NCI-H2107 (cell line): Measurements from ENCODE around the gene ZBTB7C.
A peak's percentile ranks its signal among the peaks of the same experiment; 100 is the strongest.
"Not testable (repeated sequence)": the region's sequence is repeated elsewhere in the genome, so short reads cannot be mapped to it uniquely, and the experiment has no call there.

Experiments used
- DNase-seq: peaks from one replicate; lab custom pipeline; 2025; lab: John Stamatoyannopoulos, UW

ZBTB7C gene

GRCh38 chr18:48296581-48296980 is 112.6 kb downstream of the ZBTB7C start:
- DNase-seq = no peak

GRCh38 chr18:48295586-48296311 is 113.4 kb downstream of the ZBTB7C start:
- peak; percentile 71 for DNase-seq

DNA sequence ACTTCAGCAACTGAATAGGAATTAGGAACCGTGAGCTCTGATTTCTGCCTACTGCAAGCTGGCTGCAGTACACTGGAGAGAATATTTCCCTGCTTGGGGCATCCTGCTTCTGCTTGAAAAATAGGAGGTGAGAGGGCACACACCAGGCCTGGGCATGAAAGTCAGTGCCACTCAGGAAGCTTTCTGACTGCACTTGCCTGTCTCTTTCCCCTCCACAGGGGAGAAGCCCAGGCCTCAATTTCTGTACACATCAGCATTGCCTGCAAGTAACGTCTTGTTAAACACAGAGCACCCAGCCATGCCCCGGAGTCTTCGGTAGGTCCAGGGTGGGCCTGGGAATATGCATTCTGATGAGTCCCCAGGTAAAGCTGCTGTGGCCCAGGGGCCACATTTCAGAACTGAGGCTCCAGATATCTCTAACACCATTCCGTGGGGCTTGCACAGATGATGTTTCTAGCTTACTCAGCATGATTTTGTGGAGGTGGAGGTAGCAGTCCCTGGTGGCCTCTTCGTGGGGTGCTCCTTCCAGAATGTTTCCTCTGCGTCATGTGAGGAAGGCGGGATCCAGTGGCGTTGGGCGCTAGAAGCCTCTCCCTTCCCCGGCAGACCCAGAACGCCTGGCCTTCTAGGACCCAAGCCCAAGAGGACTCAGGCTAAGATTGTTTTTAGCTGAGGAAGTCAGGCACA is 114.1 kb downstream of the ZBTB7C start:
- DNase-seq = peak; percentile 40

- peak; percentile 98 for DNase-seq
Observed at GRCh38 chr18:48293954-48294898, 115.0 kb downstream of the ZBTB7C start.

- no peak for DNase-seq
Observed at GRCh38 chr18:48292782-48293424, 116.3 kb downstream of the ZBTB7C start.

DNA sequence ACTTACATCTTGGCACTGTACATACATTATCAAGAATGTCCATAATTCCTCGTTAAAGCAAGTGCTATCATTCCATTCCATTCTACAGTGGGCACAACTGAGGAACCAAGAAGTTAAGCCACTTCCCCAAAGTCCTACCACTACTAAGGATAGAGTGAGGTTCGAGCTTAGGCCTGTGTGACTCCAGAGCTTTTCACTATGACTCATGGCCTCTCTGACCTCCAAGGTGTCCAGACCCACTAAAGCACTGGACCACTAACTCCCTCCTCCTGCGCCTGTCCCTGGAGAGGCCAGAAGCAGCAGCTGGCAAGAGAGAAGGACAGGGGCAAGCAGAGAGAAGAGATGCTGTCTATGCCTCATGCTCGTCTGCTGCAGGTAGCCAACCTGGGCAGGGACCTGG is 117.0 kb downstream of the ZBTB7C start:
- no peak for DNase-seq

DNA sequence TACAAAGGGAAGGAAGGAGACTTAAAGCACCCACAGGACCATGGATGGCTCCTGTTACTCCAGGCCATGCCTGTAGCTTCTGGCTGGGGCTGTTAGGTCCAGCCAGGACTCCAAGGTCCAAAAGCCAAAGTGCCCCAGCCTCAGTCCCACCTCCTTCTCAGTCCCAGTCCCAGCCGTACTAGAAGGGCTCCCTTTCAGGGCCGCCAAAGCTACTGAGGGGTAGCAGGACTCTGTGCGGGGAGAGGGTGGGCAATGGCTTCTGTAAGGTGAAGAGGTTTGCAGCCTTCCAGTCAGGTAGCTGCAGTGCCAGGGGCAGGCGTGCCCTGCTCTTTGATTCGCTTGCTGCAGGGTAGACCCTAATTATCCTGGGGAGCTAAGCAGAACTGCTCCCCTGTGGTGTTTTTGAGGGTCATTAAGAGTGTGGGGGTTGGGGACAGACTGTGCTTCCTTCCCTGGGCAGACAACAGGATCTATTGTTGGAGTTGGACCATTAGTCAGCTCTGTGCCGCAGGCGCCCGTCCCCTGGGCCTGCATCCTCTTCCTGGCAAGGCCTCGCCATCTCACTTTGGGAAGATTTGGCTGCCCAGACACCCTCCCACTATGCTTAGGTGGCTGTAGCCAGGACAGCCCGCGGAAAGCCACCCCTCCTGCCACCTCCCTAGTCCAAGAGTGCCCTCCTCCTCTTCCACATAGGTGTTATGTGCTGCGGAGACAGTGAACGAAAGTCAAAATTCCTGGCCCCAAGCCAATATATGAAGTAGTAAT is 118.8 kb downstream of the ZBTB7C start:
- peak; percentile 92 for DNase-seq

- DNase-seq = no peak
Observed at GRCh38 chr18:48284743-48285142, 124.4 kb downstream of the ZBTB7C start.

DNA sequence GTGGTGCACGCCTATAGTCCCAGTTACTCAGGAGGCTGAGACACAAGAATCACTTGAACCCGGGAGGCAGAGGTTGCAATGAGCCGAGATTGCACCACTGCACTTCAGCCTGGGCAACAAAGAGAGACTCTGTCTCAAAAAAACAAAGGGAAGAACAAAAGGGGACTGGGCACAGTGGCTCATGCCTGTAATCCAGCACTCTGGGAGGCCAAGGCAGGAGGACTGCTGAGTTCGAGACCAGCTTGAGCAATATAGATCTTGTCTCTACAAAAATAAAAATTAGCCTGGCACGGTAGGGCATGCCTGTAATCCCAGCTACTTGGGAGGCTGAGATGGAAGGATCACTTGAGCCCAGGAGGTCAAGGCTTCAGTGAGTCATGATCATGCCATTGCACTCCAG is 125.2 kb downstream of the ZBTB7C start:
- not testable (repeated sequence) for DNase-seq

GRCh38 chr18:48281460-48281859 is 127.7 kb downstream of the ZBTB7C start:
- DNase-seq = not testable (repeated sequence)

DNA sequence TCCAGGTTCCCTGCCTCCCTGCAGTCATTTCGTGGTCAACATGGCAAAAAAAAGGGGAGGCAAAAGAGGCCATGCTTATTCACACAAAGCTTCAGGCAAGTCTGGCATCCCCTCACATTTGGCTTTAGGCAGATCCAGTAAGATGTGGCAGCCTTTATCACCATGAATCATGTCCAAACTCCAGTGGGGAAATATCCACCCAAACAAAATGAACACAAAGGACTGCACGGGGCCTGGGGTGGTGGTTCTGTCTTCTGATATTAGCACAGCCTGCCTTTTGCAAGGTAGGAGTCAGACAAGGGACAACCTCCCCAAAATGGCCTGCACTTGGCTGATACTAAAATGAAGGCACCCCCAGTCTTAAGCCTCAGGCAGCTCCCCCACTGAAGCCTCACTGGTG is 129.9 kb downstream of the ZBTB7C start:
- no peak for DNase-seq

DNA sequence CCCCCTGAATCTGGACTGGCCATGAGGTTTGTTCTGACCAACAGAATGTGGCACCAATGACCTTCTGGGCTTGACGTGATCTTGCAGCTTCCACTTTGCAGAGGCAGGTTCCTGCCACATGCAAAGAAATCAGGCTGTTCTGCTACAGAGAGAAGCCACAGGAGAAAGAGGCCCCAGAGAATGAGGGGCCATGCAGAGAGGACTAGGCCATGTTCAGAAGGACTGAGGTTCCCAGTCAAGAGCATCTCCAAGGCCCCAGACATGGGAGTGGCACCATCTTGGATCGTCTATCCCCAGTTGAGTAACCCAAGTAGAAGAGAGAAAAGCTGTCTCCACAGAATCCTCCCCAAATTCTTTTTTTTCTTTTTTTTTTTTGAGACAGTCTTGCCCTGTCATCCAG is 131.1 kb downstream of the ZBTB7C start:
- DNase-seq = no peak

DNA sequence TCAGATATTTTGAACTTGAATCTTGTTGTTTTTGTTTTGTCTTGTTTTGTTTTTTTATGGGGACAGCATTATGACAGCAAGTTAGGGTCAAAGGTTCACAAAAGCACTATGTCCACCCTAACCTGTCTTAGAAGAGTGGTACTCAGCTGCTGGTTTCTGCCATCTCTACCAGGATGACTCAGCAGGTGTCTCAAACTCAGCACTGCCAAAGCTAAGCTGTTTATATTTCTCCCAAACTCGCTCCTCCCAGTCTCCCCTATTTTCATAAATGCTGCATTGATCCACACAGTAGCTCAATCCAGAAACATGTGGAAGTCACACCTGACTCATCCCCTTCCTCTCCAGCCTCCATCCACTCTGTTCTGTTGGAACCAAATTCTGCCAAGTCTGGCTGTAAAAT is 134.9 kb downstream of the ZBTB7C start:
- DNase-seq = no peak

- no peak for DNase-seq
Observed at GRCh38 chr18:48270929-48271328, 138.3 kb downstream of the ZBTB7C start.

DNA sequence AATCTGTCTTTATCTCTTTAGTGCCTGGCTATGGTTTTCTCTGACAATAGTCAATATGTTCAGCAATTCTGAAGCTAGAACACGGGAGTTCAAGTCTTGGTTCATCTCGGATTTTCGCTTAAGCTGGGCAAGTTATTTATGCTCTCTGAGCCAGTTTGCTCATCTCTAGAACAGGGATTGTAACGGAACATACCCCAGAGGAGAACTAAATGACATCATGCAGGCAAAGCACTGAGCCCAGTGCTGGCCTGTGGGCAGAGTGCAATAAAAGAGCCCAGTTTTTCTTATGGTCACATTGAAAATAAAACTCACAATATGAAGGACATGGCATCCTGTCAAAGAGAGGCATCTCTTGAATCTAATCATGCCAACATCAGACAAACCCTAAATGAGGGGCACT is 143.9 kb downstream of the ZBTB7C start:
- no peak for DNase-seq

GRCh38 chr18:48263914-48264902 is 145.0 kb downstream of the ZBTB7C start:
- no peak for DNase-seq

DNA sequence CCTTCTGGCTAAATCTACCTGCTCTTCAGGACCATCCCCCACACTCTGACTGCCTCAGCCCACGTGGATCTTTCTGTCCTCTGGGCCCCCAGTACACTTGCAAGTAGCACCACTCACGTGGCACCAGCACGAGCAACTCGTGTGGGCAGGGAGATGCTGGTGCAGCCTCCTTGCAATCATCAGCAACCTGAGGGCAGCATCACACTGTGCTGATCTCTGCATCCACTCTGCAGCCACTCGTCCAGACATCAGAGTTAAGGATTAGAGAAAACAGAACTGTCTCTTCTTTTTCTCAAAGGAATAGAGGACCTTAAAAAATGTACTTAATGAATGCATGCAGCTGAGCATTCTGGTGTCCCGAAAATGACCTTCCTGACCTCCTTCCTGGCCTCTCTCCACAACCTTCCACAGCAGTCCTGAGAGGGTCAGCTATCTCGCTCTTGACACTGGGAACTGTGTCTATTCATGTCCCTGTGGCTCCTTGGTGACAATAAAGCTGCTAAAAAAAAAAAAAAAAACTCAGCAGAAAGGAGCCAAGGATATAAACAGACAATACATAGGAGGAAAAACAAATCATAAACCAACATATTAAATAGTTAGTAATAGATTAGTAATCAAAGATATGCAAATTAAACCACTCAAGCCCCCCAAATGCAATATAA is 145.9 kb downstream of the ZBTB7C start:
- DNase-seq = no peak

DNA sequence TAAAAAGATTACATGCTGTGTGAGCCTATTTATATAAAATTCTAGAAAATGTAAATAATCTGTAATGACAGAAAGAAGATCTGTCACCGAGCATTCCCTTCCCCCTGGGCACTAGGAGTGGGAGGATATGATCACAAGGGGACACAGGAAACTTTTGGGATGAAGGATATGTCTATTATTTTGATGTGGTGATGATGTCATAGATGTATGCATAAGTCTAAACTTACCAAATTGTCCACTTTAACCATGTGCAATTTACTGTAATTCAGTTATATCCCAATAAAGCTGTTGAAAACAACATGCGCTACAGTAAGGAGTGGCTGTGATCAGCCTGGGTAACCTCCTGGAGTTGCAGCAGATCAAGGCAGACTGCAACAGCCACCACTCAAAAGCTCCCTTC is 148.9 kb downstream of the ZBTB7C start:
- no peak for DNase-seq

DNA sequence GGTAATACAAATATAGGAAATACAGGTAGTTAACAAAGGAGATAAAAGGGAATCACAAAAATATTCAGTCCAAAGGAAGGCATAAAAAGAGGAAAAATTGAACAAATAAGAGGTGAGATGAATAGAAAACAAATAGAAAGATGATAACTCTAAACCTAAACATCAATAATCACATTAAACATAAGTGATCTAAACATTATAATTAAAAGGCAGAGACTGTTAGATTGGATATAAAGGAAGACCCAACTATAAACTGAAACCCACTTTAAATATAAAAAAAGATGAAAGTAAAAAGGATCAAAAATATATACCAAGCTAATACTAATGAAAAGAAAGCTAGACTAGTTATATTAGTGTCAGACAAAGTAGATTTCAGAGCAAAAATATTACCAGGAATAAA is 152.3 kb downstream of the ZBTB7C start:
- DNase-seq = no peak
